HEK293 (cell line): Measurements from ENCODE around the gene CD48.

Source experiments
- CTCF ChIA-PET: fragments of 350-600 bp; formaldehyde crosslinking; extraction: SDS; loops from one replicate; lab custom pipeline; 2021; ENCODE audit warnings: antibody characterized with exemption; lab: Yijun Ruan, JAX
- POLR2A ChIA-PET: fragments of 300-600 bp; formaldehyde crosslinking; extraction: SDS; loops from one replicate; lab custom pipeline; 2020; ENCODE audit warnings: antibody characterized with exemption, inconsistent platforms; lab: Yijun Ruan, JAX
- H3K27ac ChIP-seq: fragments of 200-500 bp; sonication (Bioruptor generic); 2 replicates; pipeline ENCODE4 v1.5.1; 2014; ENCODE audit warnings: low read depth, low read length, control low read depth, inconsistent platforms; ENCODE audit errors: extremely low read depth
- H3K36me3 ChIP-seq, 2 experiments: fragments of 200-500 bp in 1 of 2; sonication (Bioruptor generic) in 1 of 2; 1 replicate in 1 of 2; 2 replicates in 1 of 2; pipeline ENCODE4 v1.5.1; 2014 to 2017; ENCODE audit warnings: inconsistent platforms in 2 of 2, low read length in 2 of 2; ENCODE audit not compliant: control insufficient read depth in 2 of 2, insufficient read depth in 1 of 2
- H3K4me1 ChIP-seq: fragments of 200-500 bp; sonication (Bioruptor generic); 2 replicates; pipeline ENCODE4 v1.5.1; 2014; ENCODE audit warnings: mild to moderate bottlenecking, low read length, inconsistent platforms; ENCODE audit not compliant: control insufficient read depth, insufficient read depth
- H3K4me3 ChIP-seq: 2 replicates; pipeline ENCODE4 v1.5.1; 2011; ENCODE audit warnings: low read depth, mild to moderate bottlenecking, control low read depth, low read length, moderate library complexity
- H3K9me3 ChIP-seq: fragments of 200-500 bp; sonication (Bioruptor generic); 2 replicates; pipeline ENCODE4 v1.5.1; 2014; ENCODE audit warnings: low read depth, low read length, inconsistent platforms; ENCODE audit not compliant: control insufficient read depth, insufficient read depth
- IKZF3 ChIP-seq: fragments of 450-650 bp; IDR thresholded peaks from 2 replicates; pipeline ENCODE4 v1.5.0; 2018; ENCODE audit warnings: missing biosample characterization, mild to moderate bottlenecking, missing genetic modification characterization, moderate library complexity
- ZBTB7A ChIP-seq: fragments of 450-650 bp; formaldehyde crosslinking; IDR thresholded peaks from 2 replicates; pipeline ENCODE4 v1.5.1; 2016; ENCODE audit warnings: low read depth, missing biosample characterization, missing genetic modification characterization
- ZFHX2 ChIP-seq: fragments of 450-650 bp; formaldehyde crosslinking; conservative IDR thresholded peaks from 2 replicates; pipeline ENCODE4 v1.5.1; 2016; ENCODE audit warnings: missing biosample characterization, missing genetic modification characterization
- ZFP37 ChIP-seq: fragments of 450-650 bp; formaldehyde crosslinking; IDR thresholded peaks from 2 replicates; pipeline ENCODE4 v1.5.1; 2016; ENCODE audit warnings: missing biosample characterization, missing genetic modification characterization
- ZFP69B ChIP-seq: fragments of 450-650 bp; formaldehyde crosslinking; IDR thresholded peaks from 2 replicates; pipeline ENCODE4 v1.5.1; 2016; ENCODE audit warnings: missing biosample characterization, missing genetic modification characterization
- ZNF114 ChIP-seq: fragments of 450-650 bp; formaldehyde crosslinking; IDR thresholded peaks from 2 replicates; pipeline ENCODE4 v1.5.0; 2017; ENCODE audit warnings: missing biosample characterization, missing genetic modification characterization
- ZNF211 ChIP-seq: fragments of 450-650 bp; formaldehyde crosslinking; IDR thresholded peaks from 2 replicates; pipeline ENCODE4 v1.5.1; 2016; ENCODE audit warnings: low read depth, missing biosample characterization, missing genetic modification characterization
- ZNF24 ChIP-seq: fragments of 450-650 bp; formaldehyde crosslinking; IDR thresholded peaks from 2 replicates; pipeline ENCODE4 v1.5.1; 2016; ENCODE audit warnings: missing biosample characterization, missing genetic modification characterization
- ZNF341 ChIP-seq: fragments of 450-650 bp; formaldehyde crosslinking; IDR thresholded peaks from 2 replicates; pipeline ENCODE4; 2016; ENCODE audit warnings: low read depth, missing biosample characterization, missing genetic modification characterization
- ZNF473 ChIP-seq: fragments of 450-650 bp; formaldehyde crosslinking; IDR thresholded peaks from 2 replicates; pipeline ENCODE4 v1.5.1; 2017; ENCODE audit warnings: missing biosample characterization, missing genetic modification characterization
- ZNF560 ChIP-seq: fragments of 450-650 bp; formaldehyde crosslinking; IDR thresholded peaks from 2 replicates; pipeline ENCODE4 v1.5.1; 2017; ENCODE audit warnings: missing biosample characterization, missing genetic modification characterization, borderline replicate concordance
- ZNF621 ChIP-seq: fragments of 450-650 bp; formaldehyde crosslinking; IDR thresholded peaks from 2 replicates; pipeline ENCODE4 v1.5.1; 2017; ENCODE audit warnings: missing biosample characterization, missing genetic modification characterization
- ZNF629 ChIP-seq: fragments of 450-650 bp; formaldehyde crosslinking; IDR thresholded peaks from 2 replicates; pipeline ENCODE4 v1.5.1; 2017; ENCODE audit warnings: missing biosample characterization, missing genetic modification characterization
- ZNF792 ChIP-seq: fragments of 450-650 bp; formaldehyde crosslinking; IDR thresholded peaks from 2 replicates; pipeline ENCODE4 v1.5.1; 2016; ENCODE audit warnings: missing biosample characterization, missing genetic modification characterization
- ZSCAN16 ChIP-seq: fragments of 450-650 bp; formaldehyde crosslinking; IDR thresholded peaks from 2 replicates; pipeline ENCODE4 v1.5.1; 2016; ENCODE audit warnings: missing biosample characterization, missing genetic modification characterization
- TF ChIP-seq, protein P1 (sequence below): fragments of 450-650 bp; formaldehyde crosslinking; conservative IDR thresholded peaks from 2 replicates; pipeline ENCODE4 v1.5.1; 2016; ENCODE audit warnings: low read depth, missing biosample characterization, missing genetic modification characterization
- TF ChIP-seq, protein P2 (sequence below): fragments of 450-650 bp; formaldehyde crosslinking; IDR thresholded peaks from 2 replicates; pipeline ENCODE4 v1.5.1; 2017; ENCODE audit warnings: missing biosample characterization, missing genetic modification characterization
- TF ChIP-seq, protein P3 (sequence below): fragments of 450-650 bp; formaldehyde crosslinking; IDR thresholded peaks from 2 replicates; pipeline ENCODE4 v1.5.1; 2017; ENCODE audit warnings: missing biosample characterization, missing genetic modification characterization

CD48 gene

GRCh38 chr1:160744199-160744851, 32.7 kb upstream of the CD48 start (continued):
- TF ChIP-seq, protein P1, sequence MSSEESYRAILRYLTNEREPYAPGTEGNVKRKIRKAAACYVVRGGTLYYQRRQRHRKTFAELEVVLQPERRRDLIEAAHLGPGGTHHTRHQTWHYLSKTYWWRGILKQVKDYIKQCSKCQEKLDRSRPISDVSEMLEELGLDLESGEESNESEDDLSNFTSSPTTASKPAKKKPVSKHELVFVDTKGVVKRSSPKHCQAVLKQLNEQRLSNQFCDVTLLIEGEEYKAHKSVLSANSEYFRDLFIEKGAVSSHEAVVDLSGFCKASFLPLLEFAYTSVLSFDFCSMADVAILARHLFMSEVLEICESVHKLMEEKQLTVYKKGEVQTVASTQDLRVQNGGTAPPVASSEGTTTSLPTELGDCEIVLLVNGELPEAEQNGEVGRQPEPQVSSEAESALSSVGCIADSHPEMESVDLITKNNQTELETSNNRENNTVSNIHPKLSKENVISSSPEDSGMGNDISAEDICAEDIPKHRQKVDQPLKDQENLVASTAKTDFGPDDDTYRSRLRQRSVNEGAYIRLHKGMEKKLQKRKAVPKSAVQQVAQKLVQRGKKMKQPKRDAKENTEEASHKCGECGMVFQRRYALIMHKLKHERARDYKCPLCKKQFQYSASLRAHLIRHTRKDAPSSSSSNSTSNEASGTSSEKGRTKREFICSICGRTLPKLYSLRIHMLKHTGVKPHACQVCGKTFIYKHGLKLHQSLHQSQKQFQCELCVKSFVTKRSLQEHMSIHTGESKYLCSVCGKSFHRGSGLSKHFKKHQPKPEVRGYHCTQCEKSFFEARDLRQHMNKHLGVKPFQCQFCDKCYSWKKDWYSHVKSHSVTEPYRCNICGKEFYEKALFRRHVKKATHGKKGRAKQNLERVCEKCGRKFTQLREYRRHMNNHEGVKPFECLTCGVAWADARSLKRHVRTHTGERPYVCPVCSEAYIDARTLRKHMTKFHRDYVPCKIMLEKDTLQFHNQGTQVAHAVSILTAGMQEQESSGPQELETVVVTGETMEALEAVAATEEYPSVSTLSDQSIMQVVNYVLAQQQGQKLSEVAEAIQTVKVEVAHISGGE, result no peak
- TF ChIP-seq ZNF621 (tag by site-specific recombination), result no peak
- no peak for TF ChIP-seq ZFHX2 (tag by site-specific recombination)
- no peak for TF ChIP-seq ZNF560 (tag by site-specific recombination)
- TF ChIP-seq ZNF792 (tag by site-specific recombination), result no peak

- 0 out of 2 replicates have a peak, but pooled peaks cover 3% of the 10 kb centered on the region for H3K4me1 ChIP-seq
- TF ChIP-seq ZNF629 (tag by site-specific recombination) (no peak), ZNF473 (tag by site-specific recombination) (no peak), ZNF24 (tag by site-specific recombination) (no peak), ZFP37 (tag by site-specific recombination) (no peak), ZSCAN16 (tag by site-specific recombination) (no peak), ZNF341 (no peak), IKZF3 (tag by site-specific recombination) (no peak), ZFP69B (tag by site-specific recombination) (no peak), ZBTB7A (tag by site-specific recombination) (no peak)
- TF ChIP-seq, protein P2, sequence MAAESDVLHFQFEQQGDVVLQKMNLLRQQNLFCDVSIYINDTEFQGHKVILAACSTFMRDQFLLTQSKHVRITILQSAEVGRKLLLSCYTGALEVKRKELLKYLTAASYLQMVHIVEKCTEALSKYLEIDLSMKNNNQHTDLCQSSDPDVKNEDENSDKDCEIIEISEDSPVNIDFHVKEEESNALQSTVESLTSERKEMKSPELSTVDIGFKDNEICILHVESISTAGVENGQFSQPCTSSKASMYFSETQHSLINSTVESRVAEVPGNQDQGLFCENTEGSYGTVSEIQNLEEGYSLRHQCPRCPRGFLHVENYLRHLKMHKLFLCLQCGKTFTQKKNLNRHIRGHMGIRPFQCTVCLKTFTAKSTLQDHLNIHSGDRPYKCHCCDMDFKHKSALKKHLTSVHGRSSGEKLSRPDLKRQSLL, result no peak
- no peaks in the 10 kb centered on the region for H3K36me3 ChIP-seq
- CTCF ChIA-PET, result interaction anchor here (1.0 kb wide), 1 partner anchor 354 kb away, joined by 5 read pairs; no protein-coding TSS in a partner anchor
- no peak overlapping the region for H3K27ac ChIP-seq
- no peaks in the 10 kb centered on the region for H3K9me3 ChIP-seq
- H3K4me3 ChIP-seq, result no peak overlapping the region
- POLR2A ChIA-PET, result no interaction called here
Observed at GRCh38 chr1:160743266-160743665, 31.6 kb upstream of the CD48 start.

DNA sequence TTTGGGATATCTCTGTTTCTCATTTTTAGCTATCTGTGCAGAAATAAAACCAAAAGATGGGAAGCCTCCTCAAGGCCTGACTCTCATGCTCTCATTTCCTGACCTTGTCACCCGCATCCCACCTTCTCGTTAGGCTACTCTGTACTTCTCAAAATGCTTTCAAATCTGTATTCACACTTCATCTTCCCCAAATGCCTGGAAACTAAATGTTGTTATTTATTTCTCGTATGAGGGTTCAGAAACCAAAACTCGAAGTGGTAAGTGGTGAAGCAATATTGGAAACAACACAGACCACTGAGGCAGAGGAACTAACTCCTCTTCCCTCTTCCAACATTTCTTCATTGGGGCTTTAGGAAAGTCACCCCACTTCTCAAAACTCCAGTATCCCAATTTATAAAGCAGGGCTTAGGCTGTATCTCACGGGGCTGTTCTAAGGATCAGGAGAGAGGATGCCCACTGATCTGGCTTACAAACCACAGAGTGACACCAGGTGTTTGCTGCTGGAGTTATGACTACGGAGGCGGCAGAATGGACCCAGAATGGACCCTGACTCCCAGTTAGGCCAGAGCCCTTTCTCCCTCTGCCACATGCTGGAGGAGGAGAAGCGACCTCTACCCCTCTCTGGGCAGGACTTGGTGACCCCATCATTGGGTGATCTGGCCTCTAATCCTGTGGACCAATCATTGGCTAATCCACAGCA, 31.0 kb upstream of the CD48 start:
- H3K9me3 ChIP-seq, result no peaks in the 10 kb centered on the region
- no peaks in the 10 kb centered on the region for H3K36me3 ChIP-seq
- ChIA-PET CTCF (no interaction called here), POLR2A (no interaction called here)
- H3K4me3 ChIP-seq, result no peak overlapping the region
- TF ChIP-seq ZBTB7A (tag by site-specific recombination) (no peak), ZNF114 (tag by site-specific recombination) (no peak), ZNF211 (tag by site-specific recombination) (no peak)
- TF ChIP-seq, protein P3, sequence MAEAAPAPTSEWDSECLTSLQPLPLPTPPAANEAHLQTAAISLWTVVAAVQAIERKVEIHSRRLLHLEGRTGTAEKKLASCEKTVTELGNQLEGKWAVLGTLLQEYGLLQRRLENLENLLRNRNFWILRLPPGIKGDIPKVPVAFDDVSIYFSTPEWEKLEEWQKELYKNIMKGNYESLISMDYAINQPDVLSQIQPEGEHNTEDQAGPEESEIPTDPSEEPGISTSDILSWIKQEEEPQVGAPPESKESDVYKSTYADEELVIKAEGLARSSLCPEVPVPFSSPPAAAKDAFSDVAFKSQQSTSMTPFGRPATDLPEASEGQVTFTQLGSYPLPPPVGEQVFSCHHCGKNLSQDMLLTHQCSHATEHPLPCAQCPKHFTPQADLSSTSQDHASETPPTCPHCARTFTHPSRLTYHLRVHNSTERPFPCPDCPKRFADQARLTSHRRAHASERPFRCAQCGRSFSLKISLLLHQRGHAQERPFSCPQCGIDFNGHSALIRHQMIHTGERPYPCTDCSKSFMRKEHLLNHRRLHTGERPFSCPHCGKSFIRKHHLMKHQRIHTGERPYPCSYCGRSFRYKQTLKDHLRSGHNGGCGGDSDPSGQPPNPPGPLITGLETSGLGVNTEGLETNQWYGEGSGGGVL (tag by site-specific recombination), result no peak
- H3K4me1 ChIP-seq, result 0 out of 2 replicates have a peak, but pooled peaks cover 3% of the 10 kb centered on the region
- no peak overlapping the region for H3K27ac ChIP-seq
